Body of pancreas (tissue), 4 donors: Measurements from ENCODE around the gene TBL2.

Source experiments
- CTCF ChIP-seq, 7 experiments: fragments of 450-650 bp in 4 of 7; fragments of 200-600 bp in 3 of 7; sonication (generic) in 3 of 7; IDR thresholded peaks; one replicate each; pipeline ENCODE4 v1.5.1; 2016 to 2019; ENCODE audit warnings: antibody characterized with exemption in 7 of 7
- POLR2A ChIP-seq, 3 donors: fragments of 450-650 bp; IDR thresholded peaks; one replicate each; pipeline ENCODE4 v1.6.1; 2016; ENCODE audit warnings: antibody characterized with exemption in 3 of 3, mild to moderate bottlenecking in 2 of 3

GRCh38 chr7:73605601-73606220 is 27.3 kb upstream of the TBL2 start:
- TF ChIP-seq CTCF (IDR thresholded peaks at IDR 0.05), result no peak
- TF ChIP-seq POLR2A (IDR thresholded peaks at IDR 0.05), result no peak
